Measurements from ENCODE around the gene ZFPM1. TPM values are rescaled to one million over a fixed set of nuclear protein-coding genes. Genes with fewer than 3 reads are reported as not detected.

ZFPM1 gene
- total RNA-seq, 1 experiment from 2014 or later, result 0.75 TPM

DNA sequence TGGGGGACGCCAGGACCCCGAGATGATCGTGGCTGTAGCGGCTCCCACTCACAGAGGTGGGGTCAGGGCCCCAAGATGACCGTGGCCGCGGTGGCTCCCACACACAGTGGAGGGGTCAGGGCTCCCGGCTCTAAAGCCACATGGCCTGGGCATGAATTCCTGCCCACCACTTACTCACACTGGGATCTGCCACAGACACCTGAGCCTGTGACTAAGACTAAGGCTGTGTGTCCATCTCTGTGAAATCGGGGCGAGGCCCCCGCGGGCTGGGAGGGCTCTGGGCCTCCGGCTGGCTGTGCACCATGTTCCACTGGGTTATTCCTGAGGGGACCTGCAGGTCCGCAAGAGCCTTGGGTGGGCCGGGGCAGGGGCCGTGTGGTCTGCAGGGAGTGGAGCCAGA, 18.5 kb downstream of the ZFPM1 start:
- H3K79me2 ChIP-seq (ENCODE audit: low read length), result no peaks in the 10 kb centered on the region
- no peak overlapping the region for H3K9ac ChIP-seq (ENCODE audit: low read length)
- H3K36me3 ChIP-seq (ENCODE audit: insufficient read depth, low read length), result no peaks in the 10 kb centered on the region
- H2AFZ ChIP-seq (ENCODE audit: low read length), result no peak overlapping the region
- no peaks in the 10 kb centered on the region for H3K27me3 ChIP-seq (ENCODE audit: low read length)
- DNase-seq, result no peak
- H3K9me2 ChIP-seq (replicated peaks; ENCODE audit: insufficient read depth, low read length), result no peaks in the 10 kb centered on the region
- H3K9me3 ChIP-seq (ENCODE audit: low read length), result no peaks in the 10 kb centered on the region
- H4K20me1 ChIP-seq (ENCODE audit: insufficient read depth, low read depth, low read length), result peaks cover 6% of the 10 kb centered on the region; the same call in 1 of the 2 replicates
- H3K4me2 ChIP-seq (ENCODE audit: low read depth, low read length, poor library complexity, severe bottlenecking), result no peak overlapping the region
- no peak overlapping the region for H3K4me3 ChIP-seq (ENCODE audit: low read length)
- H3K4me1 ChIP-seq (ENCODE audit: low read length), result no peaks in the 10 kb centered on the region; the same call in 1 of the 2 replicates
- H3K27ac ChIP-seq (ENCODE audit: low read length), result no peak overlapping the region

DNA sequence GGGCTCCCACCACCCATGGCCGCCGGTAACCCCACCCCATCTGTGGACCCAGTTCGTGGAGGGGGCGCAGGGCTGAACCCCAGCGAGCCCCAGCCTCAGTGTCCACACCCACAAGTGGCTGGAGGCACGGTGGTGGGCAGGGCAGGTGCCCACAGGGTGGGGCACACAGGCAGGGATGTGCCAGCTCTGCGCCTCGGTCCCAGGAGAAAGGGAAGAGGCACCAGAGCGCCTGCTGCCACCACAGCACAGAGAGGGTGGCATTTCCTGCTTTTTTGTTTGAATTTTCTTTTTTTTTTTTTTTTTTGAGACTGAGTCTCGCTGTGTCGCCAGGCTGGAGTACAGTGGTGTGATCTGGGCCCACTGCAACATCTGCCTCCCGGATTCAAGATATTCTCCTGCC, 19.0 kb downstream of the ZFPM1 start:
- H3K27ac ChIP-seq (ENCODE audit: low read length), result no peak overlapping the region
- no peak overlapping the region for H3K4me3 ChIP-seq (ENCODE audit: low read length)
- H3K9me2 ChIP-seq (replicated peaks; ENCODE audit: insufficient read depth, low read length), result no peaks in the 10 kb centered on the region
- no peaks in the 10 kb centered on the region for H3K27me3 ChIP-seq (ENCODE audit: low read length)
- no peaks in the 10 kb centered on the region for H3K36me3 ChIP-seq (ENCODE audit: insufficient read depth, low read length)
- H3K9me3 ChIP-seq (ENCODE audit: low read length), result no peaks in the 10 kb centered on the region
- no peak for DNase-seq
- no peak overlapping the region for H2AFZ ChIP-seq (ENCODE audit: low read length)
- no peak overlapping the region for H3K9ac ChIP-seq (ENCODE audit: low read length)
- H3K4me2 ChIP-seq (ENCODE audit: low read depth, low read length, poor library complexity, severe bottlenecking), result no peak overlapping the region
- peaks cover 6% of the 10 kb centered on the region; the same call in 1 of the 2 replicates for H4K20me1 ChIP-seq (ENCODE audit: insufficient read depth, low read depth, low read length)
- no peaks in the 10 kb centered on the region; the same call in 1 of the 2 replicates for H3K4me1 ChIP-seq (ENCODE audit: low read length)
- H3K79me2 ChIP-seq (ENCODE audit: low read length), result no peaks in the 10 kb centered on the region

DNA sequence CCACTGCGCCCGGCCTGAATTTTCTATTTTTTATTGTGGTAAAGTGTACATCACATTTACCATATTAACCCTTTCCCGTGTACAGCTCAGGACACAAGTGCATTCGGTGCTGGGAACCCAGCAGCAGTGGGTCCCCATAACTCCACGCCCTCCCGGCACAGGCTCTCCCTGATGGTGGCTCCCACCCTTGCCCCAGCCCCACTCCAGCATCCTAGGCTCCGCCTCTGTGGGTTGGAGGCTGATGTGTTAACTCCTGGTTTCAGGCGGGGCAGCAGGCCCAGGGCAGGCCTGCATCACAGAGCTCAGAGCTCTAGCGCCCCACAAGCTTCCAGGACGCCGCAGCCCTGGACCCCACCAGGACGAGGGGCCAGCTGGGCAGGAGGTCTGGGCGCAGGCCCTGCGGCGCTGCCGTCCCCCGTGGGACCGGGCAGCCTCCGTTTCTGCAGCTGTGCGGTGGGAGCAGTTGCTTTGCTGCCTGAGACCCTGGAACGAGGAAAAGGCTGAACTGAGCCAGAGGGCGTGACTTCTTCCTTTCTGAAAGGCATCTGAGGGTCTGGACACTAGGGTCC, 19.6 kb downstream of the ZFPM1 start:
- no peaks in the 10 kb centered on the region; the same call in 1 of the 2 replicates for H3K4me1 ChIP-seq (ENCODE audit: low read length)
- H3K79me2 ChIP-seq (ENCODE audit: low read length), result no peaks in the 10 kb centered on the region
- no peaks in the 10 kb centered on the region for H3K36me3 ChIP-seq (ENCODE audit: insufficient read depth, low read length)
- H3K27me3 ChIP-seq (ENCODE audit: low read length), result no peaks in the 10 kb centered on the region
- peaks cover 6% of the 10 kb centered on the region; the same call in 1 of the 2 replicates for H4K20me1 ChIP-seq (ENCODE audit: insufficient read depth, low read depth, low read length)
- H3K9ac ChIP-seq (ENCODE audit: low read length), result no peak overlapping the region
- no peaks in the 10 kb centered on the region for H3K9me2 ChIP-seq (replicated peaks; ENCODE audit: insufficient read depth, low read length)
- no peak overlapping the region for H3K27ac ChIP-seq (ENCODE audit: low read length)
- no peak overlapping the region for H2AFZ ChIP-seq (ENCODE audit: low read length)
- DNase-seq, result no peak
- no peak overlapping the region for H3K4me2 ChIP-seq (ENCODE audit: low read depth, low read length, poor library complexity, severe bottlenecking)
- no peaks in the 10 kb centered on the region for H3K9me3 ChIP-seq (ENCODE audit: low read length)
- no peak overlapping the region for H3K4me3 ChIP-seq (ENCODE audit: low read length)

DNA sequence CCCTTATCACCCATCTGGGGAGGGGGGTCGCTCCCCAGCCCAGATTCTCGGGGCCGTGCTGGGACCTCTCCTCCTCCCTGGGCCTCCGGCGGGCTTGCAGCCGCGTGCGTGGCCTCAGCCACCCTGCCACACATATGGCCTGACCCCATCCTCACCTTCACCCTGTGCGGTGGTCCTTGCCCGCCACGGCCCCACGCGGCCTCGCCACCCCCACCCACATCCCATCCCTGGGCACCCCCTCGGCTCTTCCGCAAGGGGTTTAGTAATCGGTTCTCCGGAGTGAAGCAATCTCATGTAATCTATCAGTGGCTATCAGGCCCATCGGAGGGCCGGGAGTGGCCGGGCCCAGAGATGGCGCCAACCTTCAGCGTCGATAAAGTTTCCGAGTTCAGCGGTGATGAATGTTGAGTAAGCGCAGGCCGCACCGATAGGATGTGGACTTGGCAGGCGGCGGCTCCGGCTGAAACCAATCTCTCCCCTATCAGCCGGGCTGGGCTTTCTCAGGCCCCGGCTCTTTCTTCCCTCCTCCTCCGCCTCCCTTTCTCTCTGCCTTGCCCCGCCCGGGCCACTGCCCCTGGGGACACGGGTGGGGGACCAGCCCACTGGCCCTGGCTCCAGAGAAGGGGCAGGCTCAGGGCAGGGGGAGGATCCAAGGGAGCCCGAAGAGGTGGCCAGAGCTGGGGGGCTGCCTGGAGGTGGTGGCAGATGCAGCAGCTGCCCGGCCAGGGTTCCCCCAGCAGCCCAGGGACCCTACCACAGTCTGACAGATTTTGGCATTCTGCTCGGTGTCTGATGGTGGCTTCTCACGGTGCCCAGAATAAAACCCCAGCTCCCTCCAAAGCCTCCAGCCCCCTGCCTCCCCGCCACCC, 20.8 kb downstream of the ZFPM1 start:
- Histone ChIP-seq H3K27me3 (ENCODE audit: low read length) (no peaks in the 10 kb centered on the region), H3K4me2 (ENCODE audit: low read depth, low read length, poor library complexity, severe bottlenecking) (no peak overlapping the region), H3K9ac (ENCODE audit: low read length) (no peak overlapping the region), H3K9me3 (ENCODE audit: low read length) (no peaks in the 10 kb centered on the region), H3K4me3 (ENCODE audit: low read length) (no peak overlapping the region), H3K4me1 (ENCODE audit: low read length) (no peaks in the 10 kb centered on the region), H3K79me2 (ENCODE audit: low read length) (no peaks in the 10 kb centered on the region), H3K36me3 (ENCODE audit: insufficient read depth, low read length) (no peaks in the 10 kb centered on the region), H3K27ac (ENCODE audit: low read length) (no peak overlapping the region), H4K20me1 (ENCODE audit: insufficient read depth, low read depth, low read length) (peaks cover 6% of the 10 kb centered on the region; the same call in 1 of the 2 replicates), H2AFZ (ENCODE audit: low read length) (no peak overlapping the region), H3K9me2 (replicated peaks; ENCODE audit: insufficient read depth, low read length) (no peaks in the 10 kb centered on the region)
- DNase-seq, result no peak

DNA sequence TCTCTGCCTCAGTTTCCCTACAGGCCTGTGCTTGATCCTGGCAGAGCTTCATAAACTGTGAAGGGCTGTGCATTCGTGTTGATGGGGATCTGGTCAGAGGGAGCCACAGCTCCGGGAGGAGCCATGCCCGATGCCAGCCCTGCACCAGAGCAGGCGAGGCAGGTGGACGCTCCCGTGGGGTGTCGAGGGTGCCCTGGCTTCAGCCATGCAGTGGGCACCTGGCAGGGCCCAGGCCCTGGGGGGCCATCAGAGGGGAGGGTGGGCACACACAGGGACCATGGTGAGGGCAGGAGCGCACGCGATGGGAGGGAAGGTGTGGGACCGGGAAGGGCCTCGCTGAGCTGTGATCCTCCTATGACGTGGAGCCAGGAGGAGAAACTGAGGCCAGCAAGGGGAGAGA, 22.0 kb downstream of the ZFPM1 start:
- H3K79me2 ChIP-seq (ENCODE audit: low read length), result no peaks in the 10 kb centered on the region
- peaks cover 3% of the 10 kb centered on the region for H3K4me1 ChIP-seq (ENCODE audit: low read length)
- no peaks in the 10 kb centered on the region for H3K9me3 ChIP-seq (ENCODE audit: low read length)
- H3K27me3 ChIP-seq (ENCODE audit: low read length), result no peaks in the 10 kb centered on the region
- no peak overlapping the region for H3K27ac ChIP-seq (ENCODE audit: low read length)
- H3K9ac ChIP-seq (ENCODE audit: low read length), result no peak overlapping the region
- H3K4me2 ChIP-seq (ENCODE audit: low read depth, low read length, poor library complexity, severe bottlenecking), result no peak overlapping the region
- peaks cover 8% of the 10 kb centered on the region; the same call in 1 of the 2 replicates for H4K20me1 ChIP-seq (ENCODE audit: insufficient read depth, low read depth, low read length)
- H3K36me3 ChIP-seq (ENCODE audit: insufficient read depth, low read length), result no peaks in the 10 kb centered on the region
- H3K4me3 ChIP-seq (ENCODE audit: low read length), result no peak overlapping the region
- H2AFZ ChIP-seq (ENCODE audit: low read length), result no peak overlapping the region
- H3K9me2 ChIP-seq (replicated peaks; ENCODE audit: insufficient read depth, low read length), result no peaks in the 10 kb centered on the region
- no peak for DNase-seq

DNA sequence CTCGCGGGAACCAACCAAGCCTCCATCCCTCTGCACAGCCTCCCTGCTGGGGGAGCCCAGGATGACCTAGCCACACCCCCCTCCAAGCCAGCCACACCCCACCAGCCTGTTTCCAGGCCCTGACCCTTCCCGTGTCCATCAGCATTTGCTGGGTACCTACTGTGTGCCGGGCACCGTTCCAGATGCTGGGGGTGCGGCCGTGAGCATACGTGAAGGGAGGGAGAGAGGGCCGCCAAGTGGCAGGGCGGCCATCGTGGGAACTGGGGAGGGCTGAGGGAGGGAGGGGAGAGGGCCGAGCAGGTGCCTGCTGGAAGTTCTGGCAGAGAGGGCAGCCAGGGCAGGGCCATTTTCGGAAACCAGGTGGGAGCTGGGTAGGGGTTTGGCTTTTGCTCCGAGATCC, 23.1 kb downstream of the ZFPM1 start:
- no peaks in the 10 kb centered on the region for H3K27me3 ChIP-seq (ENCODE audit: low read length)
- H3K9ac ChIP-seq (ENCODE audit: low read length), result no peak overlapping the region
- no peaks in the 10 kb centered on the region for H3K36me3 ChIP-seq (ENCODE audit: insufficient read depth, low read length)
- H3K27ac ChIP-seq (ENCODE audit: low read length), result no peak overlapping the region
- H3K9me2 ChIP-seq (replicated peaks; ENCODE audit: insufficient read depth, low read length), result no peaks in the 10 kb centered on the region
- no peak overlapping the region for H3K4me2 ChIP-seq (ENCODE audit: low read depth, low read length, poor library complexity, severe bottlenecking)
- H3K9me3 ChIP-seq (ENCODE audit: low read length), result no peaks in the 10 kb centered on the region
- peaks cover 11% of the 10 kb centered on the region; the same call in 1 of the 2 replicates for H4K20me1 ChIP-seq (ENCODE audit: insufficient read depth, low read depth, low read length)
- DNase-seq, result no peak
- peaks cover 14% of the 10 kb centered on the region for H3K4me1 ChIP-seq (ENCODE audit: low read length)
- H3K79me2 ChIP-seq (ENCODE audit: low read length), result no peaks in the 10 kb centered on the region
- no peak overlapping the region for H2AFZ ChIP-seq (ENCODE audit: low read length)
- H3K4me3 ChIP-seq (ENCODE audit: low read length), result no peak overlapping the region

DNA sequence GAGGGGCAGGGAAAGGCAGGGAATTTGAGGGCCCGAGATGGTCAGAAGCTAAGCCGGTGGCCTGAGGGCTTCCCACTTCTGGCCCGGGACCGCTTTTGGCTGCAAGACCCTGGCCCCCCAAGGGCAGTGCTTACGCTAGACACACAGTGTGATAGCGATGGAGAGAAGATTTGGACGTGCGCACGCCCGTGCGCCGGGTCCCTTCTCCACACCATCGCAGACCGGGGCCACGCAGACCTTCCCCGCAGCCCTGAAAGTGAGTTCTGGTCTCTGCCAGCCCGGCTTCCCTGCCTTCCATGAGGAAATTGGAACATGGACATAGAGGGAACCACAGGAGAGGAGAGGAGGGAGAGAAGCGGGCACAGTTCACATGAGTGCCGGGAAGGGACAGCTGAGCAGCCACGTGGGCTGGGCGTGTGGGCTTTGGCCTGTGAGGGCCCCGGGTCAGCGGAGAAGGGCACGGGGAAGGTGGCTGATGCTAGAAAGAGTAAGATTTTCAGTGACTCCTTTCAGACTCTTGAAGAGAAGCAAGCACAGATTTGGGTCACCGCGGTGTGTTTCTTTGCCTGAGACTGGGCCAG, 23.8 kb downstream of the ZFPM1 start:
- Histone ChIP-seq H4K20me1 (ENCODE audit: insufficient read depth, low read depth, low read length) (peaks cover 16% of the 10 kb centered on the region; the same call in 1 of the 2 replicates), H3K4me3 (ENCODE audit: low read length) (no peak overlapping the region), H3K27me3 (ENCODE audit: low read length) (no peaks in the 10 kb centered on the region), H2AFZ (ENCODE audit: low read length) (no peak overlapping the region), H3K27ac (ENCODE audit: low read length) (no peak overlapping the region), H3K79me2 (ENCODE audit: low read length) (no peaks in the 10 kb centered on the region), H3K9me3 (ENCODE audit: low read length) (no peaks in the 10 kb centered on the region), H3K36me3 (ENCODE audit: insufficient read depth, low read length) (no peaks in the 10 kb centered on the region), H3K9me2 (replicated peaks; ENCODE audit: insufficient read depth, low read length) (no peaks in the 10 kb centered on the region), H3K9ac (ENCODE audit: low read length) (no peak overlapping the region), H3K4me2 (ENCODE audit: low read depth, low read length, poor library complexity, severe bottlenecking) (no peak overlapping the region), H3K4me1 (ENCODE audit: low read length) (peaks cover 17% of the 10 kb centered on the region)
- DNase-seq, result no peak

Measured in Karpas-422 (cell line).